Measurements from ENCODE around the gene TLE7. TPM values are rescaled to one million over a fixed set of nuclear protein-coding genes. Genes with fewer than 3 reads are reported as not detected.

Gene TLE7
- total RNA-seq, 1 donor from 2014 or later, result not detected

DNA sequence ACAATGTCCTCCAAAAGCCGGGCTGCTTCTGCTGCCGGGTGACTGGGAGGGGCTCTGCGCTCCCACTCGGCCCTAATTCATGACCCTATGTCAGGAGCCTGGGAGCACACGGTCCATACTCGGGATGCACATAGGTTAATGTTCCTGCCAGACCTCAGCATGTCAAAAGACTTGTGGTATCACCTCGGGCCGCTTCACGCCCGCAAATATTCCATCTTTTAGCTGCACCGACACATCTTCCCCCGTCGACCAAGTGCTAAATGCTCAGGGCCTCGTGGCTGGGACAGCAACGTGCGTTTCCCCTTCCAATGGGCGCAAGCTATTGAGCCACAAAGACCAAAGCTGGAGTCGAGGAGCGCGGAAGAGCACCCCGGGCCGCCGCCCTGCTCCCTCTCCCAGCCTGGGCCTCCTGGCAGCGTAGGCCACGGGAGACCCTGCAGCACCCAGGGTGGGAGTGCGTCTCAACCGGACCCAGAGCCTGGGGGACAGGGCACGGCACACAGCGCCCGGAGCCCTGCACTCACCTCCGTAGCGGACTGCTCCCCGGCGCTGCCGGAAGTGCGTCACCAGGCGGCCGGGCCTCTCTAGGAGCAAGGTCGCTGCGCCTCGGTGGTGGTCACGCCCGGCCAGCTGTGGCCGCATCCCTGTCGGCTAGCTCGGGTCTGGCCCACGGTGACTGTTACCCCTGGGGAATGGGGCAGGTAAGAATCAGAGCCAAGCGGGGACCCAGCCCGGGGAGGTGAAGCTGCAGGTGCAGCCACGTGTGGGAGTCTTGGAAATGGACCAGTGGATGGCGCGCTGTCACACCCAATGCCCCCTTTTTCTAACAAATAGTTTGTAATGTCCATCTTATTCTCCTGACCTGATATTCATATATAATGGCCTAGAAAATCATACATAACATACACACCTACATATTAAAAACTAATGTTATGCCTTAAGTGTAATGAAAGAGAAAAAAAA, 20.1 kb upstream of the TLE7 start, which contains the start of gene ZNF23:
Gene ZNF23 (minus strand): TSS at position 562 of the 963 bp plus-strand sequence. CDS start 5,451 bp downstream, outside the sequence.
- Mint-ChIP-seq H3K9me3 (no peaks in the 10 kb centered on the region), H3K27me3 (no peaks in the 10 kb centered on the region), H3K4me1 (peaks cover 22% of the 10 kb centered on the region), H3K4me3 (peak within 1 kb of the TSS; percentile 93), H3K36me3 (ENCODE audit: low read depth) (peaks cover 4% of the 10 kb centered on the region), H3K27ac (peak within 1 kb of the TSS; percentile 94)
- no peak for TF ChIP-seq CTCF (IDR thresholded peaks at IDR 0.05)
- POLR2A ChIA-PET, result interaction anchor here (0.6 to 3.8 kb wide), 12 partner anchors 8 to 632 kb away, joined by 3 to 94 read pairs (median 4); partner anchors contain the start of genes CMTR2, DHX38, IST1 and TXNL4B
- ATAC-seq (ENCODE audit: low read depth) (peak; percentile 97), DNase-seq (peak; percentile 90)
- CTCF ChIA-PET, result interaction anchor here (1.6 to 4.7 kb wide), 4 partner anchors 22 to 149 kb away, joined by 4 to 30 read pairs (median 12); no protein-coding TSS in a partner anchor
- intact Hi-C loops (cut with micrococcal nuclease), result loop anchor here (1.0 to 10.0 kb wide), 10 partner anchors 22 to 633 kb away; partner anchors contain the start of genes CMTR2, DHODH, DHX38 and IST1

- Mint-ChIP-seq H3K4me1 (peaks cover 22% of the 10 kb centered on the region), H3K27ac (peak overlapping the region; percentile 94), H3K36me3 (ENCODE audit: low read depth) (peaks cover 12% of the 10 kb centered on the region), H3K4me3 (peak overlapping the region; percentile 93), H3K9me3 (no peaks in the 10 kb centered on the region), H3K27me3 (no peaks in the 10 kb centered on the region)
- no peak for DNase-seq
- ChIA-PET CTCF (interaction anchor here (0.6 to 4.7 kb wide), 3 partner anchors 38 to 159 kb away, joined by 3 to 30 read pairs (median 15); no protein-coding TSS in a partner anchor), POLR2A (interaction anchor here (2.4 kb wide), 1 partner anchor 23 kb away, joined by 7 read pairs; no protein-coding TSS in a partner anchor)
- TF ChIP-seq CTCF (IDR thresholded peaks at IDR 0.05), result no peak
- intact Hi-C loops (cut with micrococcal nuclease), result loop anchor here (5.0 to 10.0 kb wide), 5 partner anchors 36 to 634 kb away; partner anchors contain the start of genes DHODH, DHX38, IST1 and PHLPP2
- no peak for ATAC-seq (ENCODE audit: low read depth)
These were observed 19.1 kb upstream of the TLE7 start for GRCh38 chr16:71460941-71461340.

GRCh38 chr16:71460236-71460635, 18.4 kb upstream of the TLE7 start:
- intact Hi-C loops (cut with micrococcal nuclease), result loop anchor here (5.0 to 10.0 kb wide), 5 partner anchors 37 to 635 kb away; partner anchors contain the start of genes DHODH, DHX38, IST1 and PHLPP2
- H3K9me3 Mint-ChIP-seq, result no peaks in the 10 kb centered on the region
- no peaks in the 10 kb centered on the region for H3K27me3 Mint-ChIP-seq
- H3K4me3 Mint-ChIP-seq, result no peak overlapping the region
- no peak overlapping the region for H3K27ac Mint-ChIP-seq
- H3K4me1 Mint-ChIP-seq, result peaks cover 22% of the 10 kb centered on the region
- TF ChIP-seq CTCF (IDR thresholded peaks at IDR 0.05), result no peak
- CTCF ChIA-PET, result interaction anchor here (0.6 to 4.7 kb wide), 3 partner anchors 39 to 160 kb away, joined by 3 to 30 read pairs (median 15); no protein-coding TSS in a partner anchor
- DNase-seq, result no peak
- no peak for ATAC-seq (ENCODE audit: low read depth)
- POLR2A ChIA-PET, result interaction anchor here (0.6 to 2.4 kb wide), 2 partner anchors 24 to 25 kb away, joined by 5 to 7 read pairs; no protein-coding TSS in a partner anchor
- peaks cover 18% of the 10 kb centered on the region for H3K36me3 Mint-ChIP-seq (ENCODE audit: low read depth)

- no peak for ATAC-seq (ENCODE audit: low read depth)
- no peaks in the 10 kb centered on the region for H3K27me3 Mint-ChIP-seq
- POLR2A ChIA-PET, result interaction anchor here (2.4 kb wide), 1 partner anchor 24 kb away, joined by 7 read pairs; no protein-coding TSS in a partner anchor
- intact Hi-C loops (cut with micrococcal nuclease), result no loop called here
- DNase-seq, result no peak
- H3K9me3 Mint-ChIP-seq, result no peaks in the 10 kb centered on the region
- H3K27ac Mint-ChIP-seq, result no peak overlapping the region
- no peak overlapping the region for H3K4me3 Mint-ChIP-seq
- TF ChIP-seq CTCF (IDR thresholded peaks at IDR 0.05), result no peak
- CTCF ChIA-PET, result interaction anchor here (4.7 kb wide), 1 partner anchor 151 kb away, joined by 30 read pairs; no protein-coding TSS in a partner anchor
- H3K4me1 Mint-ChIP-seq, result peaks cover 22% of the 10 kb centered on the region
- H3K36me3 Mint-ChIP-seq (ENCODE audit: low read depth), result peaks cover 25% of the 10 kb centered on the region
These were observed 17.7 kb upstream of the TLE7 start for GRCh38 chr16:71459510-71459909.

All from activated B cell treated with CpG ODN at 0.5 μM for 24 hours (primary cell).